Astrocyte of the cerebellum (primary cell): ENCODE results near the gene POU6F2.

Experiments
- DNase-seq: peaks from one replicate; pipeline ENCODE4 v3.0.0-alpha.2; 2011; ENCODE audit warnings: low read depth
- H3K4me3 ChIP-seq: 2 replicates; pipeline ENCODE4 v1.5.1; 2011; ENCODE audit warnings: mild to moderate bottlenecking, low read depth, low read length, moderate library complexity
- CTCF ChIP-seq: IDR thresholded peaks from 2 replicates; pipeline ENCODE4 v1.5.1; 2012; ENCODE audit warnings: low read length, low read depth, moderate library complexity, mild to moderate bottlenecking; ENCODE audit errors: missing control alignments
- in situ Hi-C: cut with HindIII; loops from 2 replicates; pipeline ENCODE4 v1.10.0; 2017; ENCODE audit warnings: low sequenced_read_pairs

POU6F2 gene

GRCh38 chr7:39233851-39234529 lies 256.3 kb downstream of the POU6F2 start:
- in situ Hi-C loops: no loop called here
- no peak for TF ChIP-seq CTCF

GRCh38 chr7:39238234-39238869 lies 260.6 kb downstream of the POU6F2 start:
- no peak for TF ChIP-seq CTCF
- in situ Hi-C loops: no loop called here

More at GRCh38 chr7:39233851-39234529, 256.3 kb downstream of the POU6F2 start:
- no peak overlapping the region for H3K4me3 ChIP-seq
- DNase-seq: no peak

GRCh38 chr7:39240864-39241263 lies 263.2 kb downstream of the POU6F2 start:
- in situ Hi-C loops: no loop called here
- no peak for TF ChIP-seq CTCF
- no peak for DNase-seq
- H3K4me3 ChIP-seq: no peak overlapping the region

More at GRCh38 chr7:39238234-39238869, 260.6 kb downstream of the POU6F2 start:
- H3K4me3 ChIP-seq: no peak overlapping the region
- no peak for DNase-seq

GRCh38 chr7:39247576-39247975 lies 269.9 kb downstream of the POU6F2 start:
- in situ Hi-C loops: no loop called here
- no peak for DNase-seq
- no peak for TF ChIP-seq CTCF
- H3K4me3 ChIP-seq: no peak overlapping the region

GRCh38 chr7:39248041-39248691 lies 270.5 kb downstream of the POU6F2 start:
- no peak for DNase-seq
- H3K4me3 ChIP-seq: no peak overlapping the region
- TF ChIP-seq CTCF: no peak
- in situ Hi-C loops: no loop called here

GRCh38 chr7:39248692-39249090 lies 271.0 kb downstream of the POU6F2 start:
- no peak for DNase-seq
- H3K4me3 ChIP-seq: no peak overlapping the region
- TF ChIP-seq CTCF: no peak
- in situ Hi-C loops: no loop called here
